Ramos (cell line): ENCODE measurements around the gene PAIP2.
"Not testable (repeated sequence)": the region's sequence is repeated elsewhere in the genome, so short reads cannot be mapped to it uniquely, and the experiment has no call there.

Experiments
- in situ Hi-C: fragments of 300-500 bp; cut with MboI; formaldehyde crosslinking; loops from one replicate; pipeline ENCODE4 v1.14.3; 2022; ENCODE audit warnings: low sequenced_read_pairs; ENCODE audit not compliant: unreplicated experiment

Gene PAIP2

GRCh38 chr5:139376364-139376763, 34.7 kb downstream of the PAIP2 start:
- in situ Hi-C loops = no loop called here

- in situ Hi-C loops = no loop called here
Measured at GRCh38 chr5:139377226-139377625, 35.6 kb downstream of the PAIP2 start.

GRCh38 chr5:139378101-139378825, 36.6 kb downstream of the PAIP2 start:
- in situ Hi-C loops = no loop called here

DNA sequence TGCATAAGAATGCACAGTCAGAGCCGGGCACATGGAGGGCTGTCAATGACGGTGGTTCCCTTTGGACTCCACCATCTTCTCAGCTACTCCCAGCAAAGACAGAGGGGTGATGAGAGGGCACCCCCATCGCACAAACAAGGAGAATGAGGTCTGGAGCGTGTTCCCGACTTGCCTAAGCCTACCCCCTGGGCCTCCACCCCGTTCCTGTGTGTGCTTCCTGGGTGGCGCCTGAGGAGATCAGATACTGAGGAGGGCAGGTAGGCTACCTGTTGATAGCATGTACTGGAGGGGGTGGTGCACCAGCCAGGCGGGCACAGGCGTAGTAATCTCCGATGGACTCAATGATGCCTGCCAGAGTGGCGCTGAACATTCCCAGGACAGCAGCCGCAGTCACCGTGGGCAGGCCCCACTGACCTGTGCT, 37.3 kb downstream of the PAIP2 start:
- in situ Hi-C loops = no loop called here

DNA sequence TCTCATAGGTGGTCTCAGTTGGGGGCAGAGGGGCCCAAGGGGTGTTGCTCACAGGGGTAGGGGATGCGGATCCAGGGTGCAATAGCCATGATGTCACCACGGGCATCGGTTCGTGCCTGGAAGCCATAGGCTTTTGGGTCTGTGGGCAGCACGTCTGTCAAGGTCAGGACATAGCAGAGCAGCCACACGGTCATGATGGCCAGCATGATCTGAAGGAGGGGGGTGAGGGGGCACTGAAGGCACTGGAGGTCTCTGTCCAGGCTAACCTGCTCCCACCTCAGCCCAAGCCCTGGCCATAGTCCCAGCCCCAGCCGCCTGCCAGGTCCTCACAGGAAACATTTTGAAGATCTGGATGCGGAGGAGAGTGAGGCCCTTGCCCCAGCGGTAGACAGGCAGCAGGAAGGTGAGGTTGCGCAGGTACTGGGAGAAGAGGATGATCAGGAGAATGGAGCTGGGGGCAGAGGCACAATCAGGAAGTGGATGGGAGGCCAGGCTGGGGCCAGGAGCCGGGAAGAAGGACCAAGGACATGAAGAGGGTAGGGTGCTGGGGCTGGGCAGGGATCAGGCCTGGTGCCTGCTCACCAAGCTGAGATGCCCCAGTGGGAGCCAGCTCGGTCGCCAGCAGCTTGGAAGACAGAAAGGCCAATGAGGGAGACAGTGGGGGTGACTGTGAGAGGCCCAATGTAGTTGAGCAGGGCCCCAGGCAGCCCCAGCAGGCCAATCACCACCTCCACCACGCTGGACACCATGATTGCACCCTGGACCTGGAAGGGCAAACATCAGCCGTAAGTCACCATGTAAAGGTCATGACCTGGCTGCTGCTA, 38.2 kb downstream of the PAIP2 start:
- in situ Hi-C loops = no loop called here

GRCh38 chr5:139381837-139382761, 40.4 kb downstream of the PAIP2 start:
- in situ Hi-C loops = no loop called here

DNA sequence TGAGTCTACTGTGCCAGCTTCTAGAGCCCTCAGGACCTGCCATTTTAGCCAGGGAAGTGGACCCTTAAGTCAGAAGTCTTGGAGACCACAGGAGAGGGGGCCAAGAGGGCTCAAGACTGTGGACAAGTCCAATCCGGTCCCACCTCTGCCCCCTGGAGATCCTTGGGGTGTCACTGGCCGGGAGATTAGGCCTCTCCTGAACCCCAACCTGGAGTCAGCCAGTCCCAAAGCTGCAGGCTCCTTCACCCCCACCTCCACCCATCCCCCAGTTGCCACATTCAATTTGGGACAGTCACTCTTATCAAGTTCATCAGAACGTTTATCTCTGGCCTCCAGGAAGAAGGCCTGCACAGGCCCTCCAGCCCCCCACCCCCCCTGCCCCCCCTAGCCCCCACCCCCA, 41.2 kb downstream of the PAIP2 start:
- in situ Hi-C loops = no loop called here

- in situ Hi-C loops = no loop called here
Measured at GRCh38 chr5:139383275-139383992, 41.8 kb downstream of the PAIP2 start, which contains the start of gene SLC23A1. Gene SLC23A1 (minus strand): TSS chr5:139383297. CDS start chr5:139383253, 44 bp downstream.

DNA sequence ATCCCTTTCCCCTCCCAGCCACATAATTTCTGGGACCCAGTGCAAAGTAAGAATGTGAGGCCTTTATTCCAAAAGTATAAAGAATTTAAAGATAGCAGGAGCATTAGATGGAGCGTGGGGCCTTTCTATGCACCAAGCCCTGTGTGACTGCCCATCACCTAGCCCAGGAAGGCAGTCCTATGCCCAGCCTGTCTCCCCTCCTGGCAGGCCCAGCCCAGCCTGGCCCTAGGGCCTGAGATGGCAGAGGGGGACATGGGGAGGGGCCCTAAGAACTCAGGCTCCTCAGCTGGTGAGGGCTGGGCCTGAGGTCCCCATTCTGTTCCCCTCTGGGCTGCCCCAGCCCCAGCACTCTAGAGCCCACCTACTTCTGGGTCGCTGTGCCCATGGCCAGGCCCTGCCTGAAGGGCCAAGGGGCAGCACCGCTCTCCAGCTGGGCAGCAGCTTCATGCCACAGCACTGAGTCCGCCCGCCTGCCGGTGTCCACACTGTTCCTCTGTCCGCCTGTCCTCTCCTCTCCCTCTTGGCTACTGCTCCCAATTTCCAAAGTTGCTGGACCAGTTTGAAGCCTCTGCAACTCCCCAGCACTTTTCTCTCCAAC, 42.4 kb downstream of the PAIP2 start:
- in situ Hi-C loops = no loop called here

DNA sequence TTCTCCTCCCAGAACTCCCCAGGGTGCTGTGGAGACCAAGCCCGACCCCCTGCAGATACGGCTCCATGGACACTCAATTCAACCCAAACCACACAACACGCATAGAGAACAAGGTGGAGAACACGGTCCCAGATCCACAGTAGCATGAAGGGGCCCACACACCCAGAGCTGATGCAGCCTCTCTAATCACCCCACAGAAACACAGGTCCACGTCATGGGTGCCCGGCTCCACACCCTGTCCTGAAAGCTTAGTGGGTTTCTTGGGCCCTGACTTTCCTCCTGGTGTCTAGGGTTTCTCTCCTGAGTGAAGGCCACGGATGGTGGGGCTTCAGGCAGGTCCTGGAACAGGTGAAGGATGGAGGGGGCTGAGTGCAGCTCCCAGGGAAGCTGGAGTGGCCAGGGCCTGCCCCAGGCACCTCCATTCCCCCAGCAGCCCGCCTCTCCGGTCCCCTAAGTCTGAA, 43.0 kb downstream of the PAIP2 start:
- in situ Hi-C loops = no loop called here

DNA sequence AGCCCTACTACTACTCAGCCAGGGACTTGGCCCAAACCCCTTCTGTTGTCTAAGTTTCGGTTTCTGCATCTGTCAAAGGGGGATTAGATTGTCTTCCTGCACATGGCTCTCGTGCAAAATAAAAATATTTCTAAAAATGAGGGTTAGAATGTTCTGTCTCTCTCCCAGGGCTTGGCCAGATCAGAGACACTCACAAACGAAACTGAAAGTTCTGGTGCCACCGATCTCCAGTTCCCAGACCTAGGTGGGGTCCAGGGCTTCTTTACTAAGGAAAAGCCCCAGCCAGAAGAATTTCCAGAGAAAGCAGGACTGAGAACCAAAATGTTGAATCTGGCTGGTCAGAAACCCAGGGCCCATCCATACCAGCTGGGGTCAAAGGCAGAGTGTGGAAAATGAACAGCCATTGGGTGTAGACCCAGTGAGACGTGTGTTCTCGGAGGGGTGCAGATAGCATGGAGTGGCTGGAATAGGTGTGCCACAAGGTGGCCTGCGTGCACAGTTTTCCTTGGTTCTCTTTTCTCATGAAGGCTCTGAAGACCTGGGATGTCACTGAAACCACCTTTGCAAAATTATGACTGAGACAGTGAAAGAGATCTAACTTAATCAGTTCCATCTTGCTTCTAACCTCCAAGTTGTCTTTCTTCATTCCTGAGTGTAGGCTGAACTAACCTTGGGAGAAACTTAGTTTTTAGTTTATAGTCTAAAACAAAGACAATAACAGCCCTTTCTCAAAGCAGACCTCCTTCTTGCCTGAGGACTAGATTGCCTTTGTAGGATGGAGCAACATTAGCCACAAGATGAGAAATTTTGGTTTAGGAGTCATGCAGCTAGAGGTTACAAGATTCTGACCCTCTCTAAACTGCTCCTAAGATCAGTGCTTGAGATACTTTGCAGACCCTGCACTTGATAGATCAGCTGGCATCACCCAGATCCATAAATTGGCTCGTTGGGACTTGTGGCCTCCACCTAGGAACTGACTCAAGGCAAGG, 43.7 kb downstream of the PAIP2 start:
- in situ Hi-C loops = no loop called here

GRCh38 chr5:139386050-139386438, 44.4 kb downstream of the PAIP2 start:
- in situ Hi-C loops = no loop called here

GRCh38 chr5:139386956-139387355, 45.3 kb downstream of the PAIP2 start:
- in situ Hi-C loops = not testable (repeated sequence)

GRCh38 chr5:139387611-139388197, 46.0 kb downstream of the PAIP2 start:
- in situ Hi-C loops = no loop called here

DNA sequence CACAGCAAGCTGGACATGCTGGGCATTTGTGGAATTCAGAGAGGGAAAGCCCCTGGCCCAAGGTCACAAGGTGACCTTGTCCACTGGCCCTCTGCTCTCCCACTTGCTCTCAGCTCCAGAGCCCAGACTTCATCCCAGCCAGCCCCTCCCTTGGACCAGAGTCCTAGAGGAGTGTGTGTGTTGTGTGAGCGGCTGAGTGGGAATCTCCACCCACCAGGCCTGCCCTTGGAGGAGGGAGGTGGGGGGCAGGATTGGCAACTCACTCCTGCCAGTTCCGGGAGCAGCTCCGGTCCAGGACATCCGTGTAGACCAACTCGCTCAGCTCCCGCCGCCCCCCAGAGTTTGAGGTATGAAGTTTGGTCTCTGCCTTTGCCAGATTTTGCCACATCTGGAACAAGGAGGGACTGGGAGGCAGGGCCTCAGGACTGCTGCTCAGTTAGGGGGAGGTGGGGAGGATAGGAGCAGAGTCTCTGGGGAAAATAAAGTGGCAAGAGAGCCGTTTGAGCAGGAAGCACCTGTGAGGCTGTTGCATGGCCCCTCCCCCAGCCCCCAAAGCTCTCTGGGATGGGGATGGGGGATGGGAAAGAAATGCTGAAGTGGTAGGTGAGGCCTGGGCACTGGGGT, 46.7 kb downstream of the PAIP2 start:
- in situ Hi-C loops = no loop called here

DNA sequence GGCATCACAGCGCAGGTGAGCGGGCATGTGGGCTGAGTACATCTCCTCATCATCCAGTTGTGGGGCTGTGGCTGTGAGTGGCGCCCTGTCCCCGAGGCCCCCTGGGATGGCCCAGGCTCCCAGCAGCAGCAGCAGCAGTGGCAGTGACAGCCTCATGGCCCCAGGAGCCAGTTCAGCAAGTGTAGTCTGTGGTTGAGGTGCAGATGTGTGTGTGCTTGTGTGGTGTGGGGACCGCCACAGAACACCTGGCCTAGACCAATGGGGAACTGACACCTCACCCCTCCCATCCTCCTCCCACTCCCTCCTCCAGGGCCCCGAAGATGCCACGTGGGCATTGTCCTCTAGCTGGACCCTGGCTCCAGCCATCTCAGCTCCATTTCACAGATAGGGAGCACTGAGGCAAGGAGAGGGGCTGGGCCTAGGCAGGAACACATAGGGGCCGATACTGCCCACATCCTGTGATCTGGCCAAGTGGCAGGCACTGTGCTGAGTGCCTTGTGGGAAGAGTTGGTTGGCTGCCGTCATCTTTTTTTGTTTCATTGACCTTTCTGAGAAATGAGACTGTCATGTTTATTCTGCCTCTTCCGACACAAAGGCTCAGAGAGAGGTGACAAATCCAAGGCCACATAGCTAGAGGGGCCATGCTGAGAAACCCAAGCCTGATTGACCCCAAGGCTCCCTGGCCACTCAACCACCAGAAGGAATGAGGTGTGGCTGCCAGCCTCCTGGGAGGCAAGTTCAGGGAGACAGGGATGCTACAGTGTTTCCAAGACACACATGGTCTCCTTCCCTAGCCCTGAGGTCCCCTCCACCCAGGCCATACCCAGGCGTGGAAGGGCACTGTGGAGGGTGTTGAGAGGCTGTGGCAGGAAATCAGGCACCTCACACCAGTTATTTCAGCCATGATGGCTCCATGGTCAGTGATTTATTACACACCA, 48.3 kb downstream of the PAIP2 start, which contains the start of gene MZB1:
TSS of gene MZB1 (minus strand) at position 213 of the 938 bp plus-strand sequence. CDS start at position 156, 57 bp downstream.
- in situ Hi-C loops = loop anchor here (5.0 kb wide), 1 partner anchor 98 kb away; the partner anchor contains the start of gene MATR3
